GM10248 (cell line): ENCODE data around the gene HASPIN.

ENCODE experiments used
- CTCF ChIA-PET: fragments of 300-600 bp; sonication (Branson Sonifier 250); formaldehyde crosslinking; extraction: SDS; loops from one replicate; lab custom pipeline; 2021; ENCODE audit warnings: antibody characterized with exemption; lab: Yijun Ruan, JAX
- POLR2A ChIA-PET: fragments of 350-650 bp; sonication (Branson Sonifier 250); formaldehyde crosslinking; extraction: SDS; loops from one replicate; lab custom pipeline; 2020; ENCODE audit warnings: antibody characterized with exemption; lab: Yijun Ruan, JAX
- DNase-seq: peaks from one replicate; pipeline ENCODE4 v3.0.0; 2012; ENCODE audit errors: extremely low spot score
- CTCF ChIP-seq: IDR thresholded peaks from 2 replicates; pipeline ENCODE4 v1.5.1; 2012; ENCODE audit warnings: mild to moderate bottlenecking, low read depth; ENCODE audit errors: extremely low read depth, missing control alignments, control extremely low read depth

HASPIN gene

GRCh38 chr17:3755335-3756030, 31.8 kb downstream of the HASPIN start:
- TF ChIP-seq CTCF = no peak
- CTCF ChIA-PET = interaction anchor here (1.1 to 10.6 kb wide), 3 partner anchors 9 to 91 kb away, joined by 3 to 111 read pairs (median 5); partner anchors contain the start of gene NCBP3
- POLR2A ChIA-PET = no interaction called here
- no peak for DNase-seq

- DNase-seq = no peak
- ChIA-PET CTCF (interaction anchor here (1.2 to 10.6 kb wide), 6 partner anchors 7 to 87 kb away, joined by 3 to 111 read pairs (median 6); no protein-coding TSS in a partner anchor), POLR2A (no interaction called here)
- TF ChIP-seq CTCF = no peak
Observed at GRCh38 chr17:3759597-3760216, 36.0 kb downstream of the HASPIN start.

- no peak for DNase-seq
- TF ChIP-seq CTCF = no peak
- POLR2A ChIA-PET = interaction anchor here (0.6 kb wide), 1 partner anchor 16 kb away, joined by 3 read pairs; no protein-coding TSS in a partner anchor
- CTCF ChIA-PET = interaction anchor here (0.9 to 10.6 kb wide), 8 partner anchors 8 to 152 kb away, joined by 3 to 111 read pairs (median 6); no protein-coding TSS in a partner anchor
Observed at GRCh38 chr17:3761036-3761917, 37.6 kb downstream of the HASPIN start.

GRCh38 chr17:3761918-3762380, 38.2 kb downstream of the HASPIN start:
- TF ChIP-seq CTCF = no peak
- no peak for DNase-seq
- ChIA-PET CTCF (interaction anchor here (1.3 to 10.6 kb wide), 4 partner anchors 12 to 152 kb away, joined by 6 to 111 read pairs (median 10); no protein-coding TSS in a partner anchor), POLR2A (no interaction called here)

- peak; percentile 80 for DNase-seq
- ChIA-PET POLR2A (interaction anchor here (1.0 kb wide), 1 partner anchor 16 kb away, joined by 3 read pairs; no protein-coding TSS in a partner anchor), CTCF (interaction anchor here (1.4 to 10.6 kb wide), 3 partner anchors 10 to 83 kb away, joined by 5 to 111 read pairs (median 6); partner anchors contain the start of gene NCBP3)
- TF ChIP-seq CTCF = no peak
Observed at GRCh38 chr17:3762922-3763776, 39.4 kb downstream of the HASPIN start.
